Fibroblast of skin of abdomen (primary cell): ENCODE results near the gene C1GALT1.

Experiments
- DNase-seq: peaks from one replicate; pipeline ENCODE4 v3.0.0-alpha.2; 2013

C1GALT1 gene

GRCh38 chr7:7290429-7291122 is 108.2 kb downstream of the C1GALT1 start:
- DNase-seq: no peak

- DNase-seq: no peak
These were observed 109.7 kb downstream of the C1GALT1 start for GRCh38 chr7:7292085-7292484.

GRCh38 chr7:7292608-7293007 is 110.3 kb downstream of the C1GALT1 start:
- DNase-seq: no peak

- no peak for DNase-seq
These were observed 110.7 kb downstream of the C1GALT1 start for GRCh38 chr7:7293092-7293491.

GRCh38 chr7:7294911-7295310 is 112.6 kb downstream of the C1GALT1 start:
- DNase-seq: no peak
